Measurements from ENCODE around the gene TTC9.
A peak's percentile ranks its signal among the peaks of the same experiment; 100 is the strongest.
"Not testable (repeated sequence)": the region's sequence is repeated elsewhere in the genome, so short reads cannot be mapped to it uniquely, and the experiment has no call there.

Gene TTC9

GRCh38 chr14:70665448-70666360 is 24.0 kb downstream of the TTC9 start:
- DNase-seq: peak; percentile 8
- in situ Hi-C loops (cut with HindIII; ENCODE audit: low pct_ligation_motif_present, low pct_unique_long_range_greater_than_20kb, low sequenced_read_pairs): no loop called here

- in situ Hi-C loops (cut with HindIII; ENCODE audit: low pct_ligation_motif_present, low pct_unique_long_range_greater_than_20kb, low sequenced_read_pairs): no loop called here
- DNase-seq: no peak
Measured at GRCh38 chr14:70666361-70666686, 24.6 kb downstream of the TTC9 start.

GRCh38 chr14:70670992-70671651 is 29.4 kb downstream of the TTC9 start:
- in situ Hi-C loops (cut with HindIII; ENCODE audit: low pct_ligation_motif_present, low pct_unique_long_range_greater_than_20kb, low sequenced_read_pairs): no loop called here
- DNase-seq: no peak

GRCh38 chr14:70671652-70672644 is 30.2 kb downstream of the TTC9 start:
- in situ Hi-C loops (cut with HindIII; ENCODE audit: low pct_ligation_motif_present, low pct_unique_long_range_greater_than_20kb, low sequenced_read_pairs): no loop called here
- DNase-seq: no peak

- in situ Hi-C loops (cut with HindIII; ENCODE audit: low pct_ligation_motif_present, low pct_unique_long_range_greater_than_20kb, low sequenced_read_pairs): no loop called here
- DNase-seq: no peak
Measured at GRCh38 chr14:70677341-70677740, 35.6 kb downstream of the TTC9 start.

- DNase-seq: no peak
- in situ Hi-C loops (cut with HindIII; ENCODE audit: low pct_ligation_motif_present, low pct_unique_long_range_greater_than_20kb, low sequenced_read_pairs): no loop called here
Measured at GRCh38 chr14:70680748-70681147, 39.0 kb downstream of the TTC9 start.

GRCh38 chr14:70683983-70684382 is 42.3 kb downstream of the TTC9 start:
- in situ Hi-C loops (cut with HindIII; ENCODE audit: low pct_ligation_motif_present, low pct_unique_long_range_greater_than_20kb, low sequenced_read_pairs): no loop called here
- DNase-seq: no peak

GRCh38 chr14:70685474-70686197 is 43.9 kb downstream of the TTC9 start:
- DNase-seq: no peak
- in situ Hi-C loops (cut with HindIII; ENCODE audit: low pct_ligation_motif_present, low pct_unique_long_range_greater_than_20kb, low sequenced_read_pairs): no loop called here

GRCh38 chr14:70692210-70692609 is 50.5 kb downstream of the TTC9 start:
- in situ Hi-C loops (cut with HindIII; ENCODE audit: low pct_ligation_motif_present, low pct_unique_long_range_greater_than_20kb, low sequenced_read_pairs): no loop called here
- no peak for DNase-seq

GRCh38 chr14:70696026-70696425 is 54.3 kb downstream of the TTC9 start:
- in situ Hi-C loops (cut with HindIII; ENCODE audit: low pct_ligation_motif_present, low pct_unique_long_range_greater_than_20kb, low sequenced_read_pairs): no loop called here

GRCh38 chr14:70697701-70698100 is 56.0 kb downstream of the TTC9 start:
- in situ Hi-C loops (cut with HindIII; ENCODE audit: low pct_ligation_motif_present, low pct_unique_long_range_greater_than_20kb, low sequenced_read_pairs): no loop called here
- DNase-seq: no peak

More at GRCh38 chr14:70696026-70696425, 54.3 kb downstream of the TTC9 start:
- DNase-seq: no peak

- peak; percentile 14 for DNase-seq
- in situ Hi-C loops (cut with HindIII; ENCODE audit: low pct_ligation_motif_present, low pct_unique_long_range_greater_than_20kb, low sequenced_read_pairs): no loop called here
Measured at GRCh38 chr14:70698288-70698687, 56.6 kb downstream of the TTC9 start.

- in situ Hi-C loops (cut with HindIII; ENCODE audit: low pct_ligation_motif_present, low pct_unique_long_range_greater_than_20kb, low sequenced_read_pairs): no loop called here
- no peak for DNase-seq
Measured at GRCh38 chr14:70699646-70700045, 57.9 kb downstream of the TTC9 start.

- in situ Hi-C loops (cut with HindIII; ENCODE audit: low pct_ligation_motif_present, low pct_unique_long_range_greater_than_20kb, low sequenced_read_pairs): no loop called here
- no peak for DNase-seq
Measured at GRCh38 chr14:70700955-70701585, 59.4 kb downstream of the TTC9 start.

GRCh38 chr14:70701610-70702009 is 59.9 kb downstream of the TTC9 start:
- in situ Hi-C loops (cut with HindIII; ENCODE audit: low pct_ligation_motif_present, low pct_unique_long_range_greater_than_20kb, low sequenced_read_pairs): no loop called here
- DNase-seq: no peak

GRCh38 chr14:70702161-70702560 is 60.4 kb downstream of the TTC9 start:
- in situ Hi-C loops (cut with HindIII; ENCODE audit: low pct_ligation_motif_present, low pct_unique_long_range_greater_than_20kb, low sequenced_read_pairs): no loop called here
- DNase-seq: no peak

GRCh38 chr14:70703621-70704168 is 62.0 kb downstream of the TTC9 start:
- in situ Hi-C loops (cut with HindIII; ENCODE audit: low pct_ligation_motif_present, low pct_unique_long_range_greater_than_20kb, low sequenced_read_pairs); DNase-seq: not testable (repeated sequence)

- no peak for DNase-seq
- in situ Hi-C loops (cut with HindIII; ENCODE audit: low pct_ligation_motif_present, low pct_unique_long_range_greater_than_20kb, low sequenced_read_pairs): no loop called here
Measured at GRCh38 chr14:70704960-70705359, 63.2 kb downstream of the TTC9 start.

Measured in ACHN (cell line).